Mucosa of rectum (tissue), 2 donors: ENCODE measurements around the gene RARB.

Source experiments
- H3K27ac ChIP-seq, 2 donors: one replicate each; pipeline ENCODE4 v1.7.0; 2013; ENCODE audit warnings: inconsistent platforms in 2 of 2, low read depth in 2 of 2, low read length in 2 of 2
- H3K27me3 ChIP-seq, 2 donors: one replicate each; pipeline ENCODE4 v1.7.0; 2013; ENCODE audit warnings: low read length in 2 of 2; ENCODE audit not compliant: control insufficient read depth in 2 of 2, insufficient read depth in 2 of 2
- H3K36me3 ChIP-seq, 2 donors: one replicate each; pipeline ENCODE4 v1.7.0; 2013; ENCODE audit warnings: low read length in 2 of 2; ENCODE audit not compliant: control insufficient read depth in 2 of 2, insufficient read depth in 2 of 2
- H3K4me1 ChIP-seq, 2 donors: one replicate each; pipeline ENCODE4 v1.7.0; 2013; ENCODE audit warnings: low read length in 2 of 2, mild to moderate bottlenecking in 1 of 2; ENCODE audit not compliant: control insufficient read depth in 2 of 2, insufficient read depth in 2 of 2
- H3K4me3 ChIP-seq, 2 donors: one replicate each; pipeline ENCODE4 v1.7.0; 2013; ENCODE audit warnings: low read length in 2 of 2
- H3K9ac ChIP-seq, 2 donors: one replicate each; pipeline ENCODE4 v1.7.0; 2013; ENCODE audit warnings: low read length in 2 of 2, low read depth in 1 of 2, mild to moderate bottlenecking in 1 of 2
- H3K9me3 ChIP-seq, 2 donors: one replicate each; pipeline ENCODE4 v1.7.0; 2013; ENCODE audit warnings: low read length in 2 of 2; ENCODE audit not compliant: control insufficient read depth in 2 of 2
- donor health status: healthy.
- donor health status: Normal muscosa, but diverticular disease.

The RARB gene

DNA sequence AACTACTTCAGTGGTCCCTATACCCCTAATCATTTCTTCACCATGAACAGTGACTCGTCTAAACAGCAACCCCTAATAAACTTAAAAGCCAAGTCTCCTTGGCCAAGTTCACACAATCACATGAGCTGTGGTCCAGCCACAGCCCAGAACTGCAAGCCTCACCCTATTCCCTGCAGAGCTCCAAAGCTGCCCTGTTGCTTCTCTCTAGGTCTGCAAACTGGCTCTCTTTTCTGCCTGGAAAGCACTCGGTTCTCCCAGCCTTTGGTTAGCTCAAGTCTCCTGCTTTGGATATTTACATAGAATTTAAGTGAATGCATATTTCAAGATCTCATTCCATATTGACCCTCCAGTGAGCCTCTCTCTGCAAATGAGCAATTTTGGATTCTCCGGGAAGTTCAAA lies 129.6 kb downstream of the RARB start:
- H3K4me1 ChIP-seq: no peaks in the 10 kb centered on the region
- no peak overlapping the region for H3K4me3 ChIP-seq
- H3K9ac ChIP-seq: no peak overlapping the region
- no peak overlapping the region for H3K27ac ChIP-seq
- no peaks in the 10 kb centered on the region for H3K36me3 ChIP-seq
- H3K9me3 ChIP-seq: no peaks in the 10 kb centered on the region
- H3K27me3 ChIP-seq: no peaks in the 10 kb centered on the region

DNA sequence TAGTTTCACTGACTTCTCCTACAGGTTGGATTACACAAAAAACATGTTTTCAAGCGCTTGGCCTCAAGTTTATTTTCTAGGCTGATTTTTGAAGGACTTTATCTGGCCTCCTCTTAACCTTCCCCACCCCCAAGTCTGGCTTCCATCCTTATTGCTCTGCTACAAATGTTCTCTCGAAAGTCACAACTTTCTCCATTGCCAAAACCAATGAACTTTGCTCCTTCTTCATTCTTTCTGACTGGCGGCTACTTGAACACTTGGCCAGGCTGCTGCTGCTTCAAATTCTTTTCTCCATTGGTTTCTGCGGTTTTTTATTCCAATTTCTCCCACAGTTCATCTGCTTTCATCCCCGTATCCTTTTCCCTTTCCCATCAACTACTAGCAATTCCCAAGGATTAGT lies 130.1 kb downstream of the RARB start:
- Histone ChIP-seq H3K27ac (no peak overlapping the region), H3K27me3 (no peaks in the 10 kb centered on the region), H3K9ac (no peak overlapping the region), H3K9me3 (no peaks in the 10 kb centered on the region), H3K4me1 (no peaks in the 10 kb centered on the region), H3K4me3 (no peak overlapping the region), H3K36me3 (no peaks in the 10 kb centered on the region)

DNA sequence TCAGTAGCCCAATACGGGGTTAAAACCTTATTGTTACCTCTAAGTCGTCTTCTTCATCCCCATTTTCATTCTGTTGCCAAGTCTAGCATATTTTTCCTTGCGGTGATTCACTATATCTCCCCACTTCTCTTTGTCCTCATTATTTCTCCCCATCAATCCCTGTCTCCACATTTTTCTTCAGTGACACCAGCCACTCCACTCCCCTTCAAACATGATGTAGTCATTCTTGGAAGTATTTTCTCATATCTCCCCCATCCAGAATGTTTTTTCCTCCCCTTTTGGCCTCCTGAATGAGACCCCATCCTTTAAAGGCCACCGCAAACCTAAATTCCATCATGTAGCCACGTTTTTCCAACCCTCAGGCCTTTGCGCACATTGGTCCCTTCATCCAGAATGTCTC lies 130.7 kb downstream of the RARB start:
- Histone ChIP-seq H3K4me1 (no peaks in the 10 kb centered on the region), H3K9me3 (no peaks in the 10 kb centered on the region), H3K27ac (no peak overlapping the region), H3K36me3 (no peaks in the 10 kb centered on the region), H3K4me3 (no peak overlapping the region), H3K9ac (no peak overlapping the region), H3K27me3 (no peaks in the 10 kb centered on the region)

DNA sequence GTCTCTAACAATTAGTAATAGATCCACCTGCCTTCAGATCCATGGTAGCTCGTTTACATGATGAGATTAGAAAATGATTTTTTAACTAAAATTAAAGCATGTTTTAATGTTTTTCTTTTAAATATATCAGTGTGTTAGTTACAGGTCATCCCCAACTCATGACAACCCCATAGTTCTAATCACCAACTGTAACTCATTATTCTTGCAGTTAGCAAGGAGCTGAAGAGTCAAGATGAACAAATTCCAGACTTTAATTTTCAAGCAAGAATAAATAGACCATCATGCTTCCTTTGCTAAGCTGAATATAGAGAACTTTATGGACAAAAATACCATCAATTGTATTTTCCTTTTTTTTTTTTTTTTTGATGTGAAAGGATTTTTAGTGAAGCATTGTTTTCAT lies 135.5 kb downstream of the RARB start:
- Histone ChIP-seq H3K27ac (no peak overlapping the region), H3K36me3 (no peaks in the 10 kb centered on the region), H3K4me3 (no peak overlapping the region), H3K9ac (no peak overlapping the region), H3K27me3 (no peaks in the 10 kb centered on the region), H3K4me1 (no peaks in the 10 kb centered on the region), H3K9me3 (no peaks in the 10 kb centered on the region)

DNA sequence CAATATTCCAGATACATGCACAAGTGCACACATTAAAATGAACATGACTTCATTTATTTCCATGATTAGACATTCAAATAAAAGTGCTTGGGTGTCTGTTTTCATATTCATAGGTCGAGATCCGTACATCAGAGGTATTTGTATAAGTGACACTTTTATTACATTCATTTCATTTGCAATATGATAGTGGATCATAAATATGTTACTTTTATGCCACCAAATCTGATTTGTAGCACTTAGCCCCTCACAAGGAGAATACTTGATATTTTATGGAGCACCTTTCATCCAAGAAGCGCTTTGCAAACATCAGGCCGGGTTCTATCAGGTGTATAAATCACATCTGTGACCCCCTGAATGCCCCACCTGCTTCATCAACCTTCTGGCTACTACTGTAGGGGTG lies 136.0 kb downstream of the RARB start:
- no peaks in the 10 kb centered on the region for H3K4me1 ChIP-seq
- no peaks in the 10 kb centered on the region for H3K27me3 ChIP-seq
- no peaks in the 10 kb centered on the region for H3K9me3 ChIP-seq
- no peak overlapping the region for H3K27ac ChIP-seq
- no peak overlapping the region for H3K9ac ChIP-seq
- no peak overlapping the region for H3K4me3 ChIP-seq
- H3K36me3 ChIP-seq: no peaks in the 10 kb centered on the region

DNA sequence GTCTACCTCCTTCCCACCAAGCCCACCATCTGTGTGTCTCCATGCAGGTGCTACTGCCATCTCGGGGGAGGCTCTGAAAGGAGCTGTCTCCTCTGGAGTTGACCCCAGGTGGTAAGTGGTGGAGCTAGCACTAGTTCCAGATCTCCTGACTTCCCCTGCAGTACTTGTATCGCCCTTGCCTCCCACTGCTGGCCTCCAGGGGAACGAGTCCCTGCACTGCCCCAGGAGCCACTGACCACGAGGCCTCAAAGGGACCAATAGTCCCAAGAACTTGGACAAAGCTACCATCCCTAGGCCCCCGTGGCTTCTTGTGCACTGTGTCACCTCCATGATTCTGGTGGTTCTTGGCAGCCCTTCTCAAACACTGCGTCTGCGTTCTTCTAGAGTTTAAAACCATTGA lies 137.7 kb downstream of the RARB start:
- Histone ChIP-seq H3K9me3 (no peaks in the 10 kb centered on the region), H3K9ac (no peak overlapping the region), H3K27ac (no peak overlapping the region), H3K27me3 (no peaks in the 10 kb centered on the region), H3K4me3 (no peak overlapping the region), H3K36me3 (no peaks in the 10 kb centered on the region), H3K4me1 (no peaks in the 10 kb centered on the region)

DNA sequence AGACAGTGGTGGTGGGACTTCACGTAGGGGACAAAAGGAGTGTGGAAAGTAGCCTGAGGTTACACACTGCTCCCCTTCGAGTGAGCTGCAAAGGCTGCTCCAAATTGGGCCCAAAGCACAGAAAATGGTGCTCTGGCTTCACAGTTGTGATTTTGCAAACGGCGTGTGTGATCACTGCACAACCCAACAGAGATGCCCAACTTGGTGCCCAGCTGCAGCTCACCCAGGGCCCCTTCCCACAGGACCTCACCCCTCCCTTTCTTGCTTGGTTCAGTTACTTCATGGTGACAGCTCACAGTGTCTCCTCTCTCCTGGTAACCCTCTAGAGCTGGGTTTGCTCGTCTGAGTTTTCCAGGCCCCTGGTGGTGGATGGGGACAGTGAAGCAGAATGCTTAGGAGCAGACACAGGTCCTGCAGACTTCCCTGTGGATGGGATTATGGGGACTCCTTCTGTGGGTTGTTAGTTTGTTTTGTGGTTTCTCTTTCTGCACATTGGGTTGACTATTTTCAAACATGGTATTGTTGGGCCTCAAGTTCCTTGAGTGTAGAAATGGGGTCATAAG lies 138.4 kb downstream of the RARB start:
- Histone ChIP-seq H3K9me3 (no peaks in the 10 kb centered on the region), H3K27me3 (no peaks in the 10 kb centered on the region), H3K4me1 (no peaks in the 10 kb centered on the region), H3K36me3 (no peaks in the 10 kb centered on the region), H3K4me3 (no peak overlapping the region), H3K9ac (no peak overlapping the region), H3K27ac (no peak overlapping the region)

DNA sequence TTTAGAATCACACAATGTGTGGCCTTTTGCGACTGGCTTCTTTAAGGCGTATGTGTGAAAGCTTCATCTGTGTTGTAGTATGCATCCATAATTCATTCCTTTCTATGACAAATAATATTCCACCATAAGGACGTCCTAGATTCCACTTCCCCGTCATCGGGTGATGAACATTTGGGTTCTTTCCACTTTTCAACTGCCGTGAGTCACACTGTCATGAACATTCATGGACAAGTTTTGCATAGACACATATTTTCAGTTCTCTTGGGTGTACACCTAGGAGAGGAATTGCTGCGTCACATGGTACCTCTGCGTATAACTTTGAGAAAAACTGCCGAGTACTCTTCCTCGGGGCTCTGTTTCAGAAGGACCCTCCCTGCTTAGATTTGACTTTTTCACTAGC lies 139.3 kb downstream of the RARB start:
- Histone ChIP-seq H3K4me3 (no peak overlapping the region), H3K9ac (no peak overlapping the region), H3K4me1 (no peaks in the 10 kb centered on the region), H3K9me3 (no peaks in the 10 kb centered on the region), H3K36me3 (no peaks in the 10 kb centered on the region), H3K27ac (no peak overlapping the region), H3K27me3 (no peaks in the 10 kb centered on the region)

DNA sequence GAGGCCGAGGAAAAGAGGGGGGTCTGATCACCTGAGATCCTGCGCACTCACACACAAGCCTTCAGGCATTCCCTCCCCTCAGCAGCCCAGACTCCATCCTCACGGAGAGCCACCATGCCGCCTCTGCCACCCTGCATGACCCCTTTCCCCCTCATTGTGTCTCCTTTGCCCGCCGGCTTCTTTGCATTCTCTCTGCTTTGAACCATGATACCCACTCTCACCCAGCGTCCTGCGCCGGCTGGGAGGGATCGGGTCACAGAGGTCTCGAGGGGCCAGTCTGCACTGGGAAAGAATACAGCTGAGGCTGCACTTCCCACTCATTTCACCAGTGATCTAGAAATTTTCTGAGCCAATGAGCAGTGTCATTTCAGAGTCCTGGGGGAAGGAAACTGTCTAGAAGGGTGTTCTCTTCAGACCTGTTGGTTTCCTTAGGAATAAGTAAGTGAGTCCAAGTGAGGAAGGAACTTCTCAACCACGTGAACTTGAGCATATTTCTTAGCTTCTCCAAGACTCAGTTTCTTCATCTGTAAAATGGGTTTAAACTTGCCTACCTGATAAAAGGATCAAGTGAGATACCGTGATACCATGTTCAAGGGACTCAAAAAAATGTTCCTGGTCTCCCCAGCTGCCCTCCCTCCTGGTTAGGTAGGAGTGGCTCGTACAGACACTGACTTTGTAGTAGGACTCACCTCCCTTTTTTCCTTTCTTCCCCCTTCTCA lies 139.9 kb downstream of the RARB start:
- Histone ChIP-seq H3K27me3 (no peaks in the 10 kb centered on the region), H3K4me3 (no peak overlapping the region), H3K9me3 (no peaks in the 10 kb centered on the region), H3K27ac (no peak overlapping the region), H3K4me1 (no peaks in the 10 kb centered on the region), H3K36me3 (no peaks in the 10 kb centered on the region), H3K9ac (no peak overlapping the region)

DNA sequence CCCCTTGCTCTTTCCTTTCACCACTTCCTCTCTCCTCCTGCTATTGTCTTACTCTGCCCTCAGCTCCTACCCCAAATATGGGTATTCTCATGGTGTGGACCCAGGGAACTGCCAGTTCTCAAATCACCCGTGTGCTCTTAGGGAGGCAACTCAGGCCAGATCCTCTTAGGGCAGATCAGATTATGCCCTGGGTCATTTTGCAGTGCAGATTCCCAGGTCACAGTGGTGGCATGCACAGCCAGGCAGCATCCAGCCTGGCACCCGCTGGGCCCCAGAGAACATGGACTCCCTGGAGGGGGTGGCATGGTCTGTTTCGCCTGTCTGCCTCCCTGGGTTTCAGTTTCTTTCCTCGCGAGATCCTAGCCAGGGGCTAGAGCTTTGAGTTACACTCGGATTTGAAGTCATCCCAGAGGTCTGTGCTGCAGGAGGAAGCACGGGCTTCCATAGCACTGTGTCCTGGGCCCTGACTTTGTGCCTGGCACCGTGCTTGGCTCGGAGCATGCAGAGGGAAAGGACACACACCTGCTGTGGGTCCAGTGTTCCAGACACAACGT lies 140.5 kb downstream of the RARB start:
- no peaks in the 10 kb centered on the region for H3K9me3 ChIP-seq
- H3K36me3 ChIP-seq: no peaks in the 10 kb centered on the region
- H3K4me3 ChIP-seq: no peak overlapping the region
- H3K9ac ChIP-seq: no peak overlapping the region
- no peak overlapping the region for H3K27ac ChIP-seq
- H3K27me3 ChIP-seq: no peaks in the 10 kb centered on the region
- no peaks in the 10 kb centered on the region for H3K4me1 ChIP-seq
